A673 (cell line): ENCODE data around the gene VWA8. TPM values are rescaled to one million over a fixed set of nuclear protein-coding genes. Genes with fewer than 3 reads are reported as not detected.

ENCODE experiments used
- BruUV-seq: library from RNA; stranded (reverse); fragments of 400-500 nt; replicated peaks from 2 replicates; lab custom pipeline; 2021; lab: Mats Ljungman, UMichigan
- CTCF ChIA-PET: fragments of 300-600 bp; sonication (Branson Sonifier 250); formaldehyde crosslinking; loops from one replicate; lab custom pipeline; 2022; ENCODE audit warnings: antibody characterized with exemption; lab: Charles Lee
- POLR2A ChIA-PET: fragments of 300-600 bp; sonication (Branson Sonifier 250); formaldehyde crosslinking; loops from one replicate; lab custom pipeline; 2022; ENCODE audit warnings: antibody characterized with exemption; ENCODE audit not compliant: low non-redundant PET; lab: Charles Lee
- DNase-seq: peaks from one replicate; pipeline ENCODE4 v3.0.0-alpha.2; 2015; ENCODE audit warnings: low spot score
- H3K27ac ChIP-seq: fragments of 200-600 bp; sonication (generic); 2 replicates; pipeline ENCODE4 v1.5.1; 2016; ENCODE audit warnings: mixed run types, low read depth, mild to moderate bottlenecking, mixed read lengths, antibody characterized with exemption, low read length; ENCODE audit not compliant: poor library complexity, severe bottlenecking
- H3K27me3 ChIP-seq: fragments of 200-600 bp; sonication (generic); replicated peaks from 2 replicates; pipeline ENCODE4 v1.6.1; 2017; ENCODE audit warnings: mixed run types, low read depth, mild to moderate bottlenecking, mixed read lengths, antibody characterized with exemption, low read length; ENCODE audit not compliant: insufficient read depth, poor library complexity
- H3K36me3 ChIP-seq: fragments of 200-600 bp; sonication (generic); 2 replicates; pipeline ENCODE4 v1.6.1; 2016; ENCODE audit warnings: mixed run types, mild to moderate bottlenecking, mixed read lengths, antibody characterized with exemption, low read length; ENCODE audit not compliant: insufficient read depth, poor library complexity, severe bottlenecking
- H3K4me1 ChIP-seq: fragments of 200-600 bp; sonication (generic); 2 replicates; pipeline ENCODE4 v1.6.1; 2017; ENCODE audit warnings: mixed run types, mild to moderate bottlenecking, mixed read lengths, antibody characterized with exemption, low read length; ENCODE audit not compliant: insufficient read depth, poor library complexity, severe bottlenecking
- H3K4me3 ChIP-seq: fragments of 200-600 bp; sonication (generic); 2 replicates; pipeline ENCODE4 v1.5.1; 2016; ENCODE audit warnings: low read depth, mixed run types, mild to moderate bottlenecking, mixed read lengths, low read length; ENCODE audit not compliant: poor library complexity, severe bottlenecking
- H3K9me3 ChIP-seq: fragments of 200-600 bp; sonication (generic); 2 replicates; pipeline ENCODE4 v1.6.1; 2016; ENCODE audit warnings: mixed run types, low read depth, mild to moderate bottlenecking, mixed read lengths, antibody characterized with exemption, low read length; ENCODE audit not compliant: poor library complexity, severe bottlenecking
- EZH2 ChIP-seq: fragments of 200-600 bp; sonication (generic); IDR thresholded peaks from 2 replicates; pipeline ENCODE4 v1.6.1; 2017; ENCODE audit warnings: borderline replicate concordance, low read depth, mild to moderate bottlenecking, mixed read lengths, antibody characterized with exemption, low read length; ENCODE audit not compliant: poor library complexity, severe bottlenecking
- intact Hi-C: fragments of 100-400 bp; cut with micrococcal nuclease; formaldehyde crosslinking; loops from one replicate; pipeline ENCODE4 v1.10.0; 2022; ENCODE audit not compliant: unreplicated experiment
- total RNA-seq: library from RNA; stranded (reverse); gene quantifications from 2 replicates; pipeline ENCODE4 v1.2.3, GENCODE V29; 2021
- TF ChIP-seq, protein P1 (sequence below): fragments of 300-800, 200-600 bp; sonication (generic); conservative IDR thresholded peaks from 2 replicates; pipeline ENCODE4 v1.5.1; 2017; ENCODE audit warnings: low read depth, mild to moderate bottlenecking, antibody characterized with exemption, low read length, moderate library complexity, mixed read lengths

Gene VWA8
- total RNA-seq, 1 experiment from 2014 or later, result 18.5 TPM

- H3K4me1 ChIP-seq, result no peaks in the 10 kb centered on the region
- H3K9me3 ChIP-seq, result no peaks in the 10 kb centered on the region
- H3K27me3 ChIP-seq, result no peaks in the 10 kb centered on the region
- BruUV-seq, result no TSS peak
- CTCF ChIA-PET, result no interaction called here
- no peak overlapping the region for H3K4me3 ChIP-seq
- no peak overlapping the region for H3K27ac ChIP-seq
- no peaks in the 10 kb centered on the region for H3K36me3 ChIP-seq
- no peak for DNase-seq
- intact Hi-C loops, result loop anchor here (10.0 kb wide), 1 partner anchor 300 kb away; no protein-coding TSS in a partner anchor
- TF ChIP-seq, protein P1, sequence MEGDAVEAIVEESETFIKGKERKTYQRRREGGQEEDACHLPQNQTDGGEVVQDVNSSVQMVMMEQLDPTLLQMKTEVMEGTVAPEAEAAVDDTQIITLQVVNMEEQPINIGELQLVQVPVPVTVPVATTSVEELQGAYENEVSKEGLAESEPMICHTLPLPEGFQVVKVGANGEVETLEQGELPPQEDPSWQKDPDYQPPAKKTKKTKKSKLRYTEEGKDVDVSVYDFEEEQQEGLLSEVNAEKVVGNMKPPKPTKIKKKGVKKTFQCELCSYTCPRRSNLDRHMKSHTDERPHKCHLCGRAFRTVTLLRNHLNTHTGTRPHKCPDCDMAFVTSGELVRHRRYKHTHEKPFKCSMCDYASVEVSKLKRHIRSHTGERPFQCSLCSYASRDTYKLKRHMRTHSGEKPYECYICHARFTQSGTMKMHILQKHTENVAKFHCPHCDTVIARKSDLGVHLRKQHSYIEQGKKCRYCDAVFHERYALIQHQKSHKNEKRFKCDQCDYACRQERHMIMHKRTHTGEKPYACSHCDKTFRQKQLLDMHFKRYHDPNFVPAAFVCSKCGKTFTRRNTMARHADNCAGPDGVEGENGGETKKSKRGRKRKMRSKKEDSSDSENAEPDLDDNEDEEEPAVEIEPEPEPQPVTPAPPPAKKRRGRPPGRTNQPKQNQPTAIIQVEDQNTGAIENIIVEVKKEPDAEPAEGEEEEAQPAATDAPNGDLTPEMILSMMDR, result no peak
- TF ChIP-seq EZH2, result no peak
- POLR2A ChIA-PET, result no interaction called here
Measured at GRCh38 chr13:41654796-41655195, 306.1 kb downstream of the VWA8 start.

DNA sequence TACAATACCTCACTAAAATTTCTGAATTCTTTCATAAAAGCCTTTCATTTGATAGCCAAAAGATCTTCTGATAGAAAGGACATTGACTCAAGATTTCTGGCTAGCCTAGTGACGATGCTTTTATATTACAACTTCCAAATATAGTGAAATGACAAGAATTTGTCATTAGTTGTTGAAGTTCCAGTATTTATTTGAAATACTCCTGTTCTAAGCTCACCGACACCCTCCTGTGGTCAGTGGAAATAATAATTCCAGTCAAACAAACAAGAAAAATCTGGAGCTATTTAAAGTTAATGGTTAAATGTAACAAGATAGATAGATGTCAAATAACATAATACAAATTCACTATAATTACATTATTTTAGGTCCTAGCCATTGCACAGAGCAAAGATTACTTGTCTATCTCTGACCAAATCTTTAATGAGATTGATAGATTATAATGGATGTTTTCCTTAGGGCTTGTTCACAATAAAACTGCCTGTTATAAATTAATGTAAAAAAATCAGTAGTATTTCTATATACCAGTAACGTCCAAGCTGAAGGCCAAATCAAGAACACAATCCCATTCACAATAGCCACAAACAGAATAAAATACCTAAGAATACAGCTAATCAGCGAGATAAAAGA is 308.1 kb downstream of the VWA8 start:
- peak; percentile 52 for DNase-seq
- H3K9me3 ChIP-seq, result no peaks in the 10 kb centered on the region
- CTCF ChIA-PET, result interaction anchor here (0.6 to 1.1 kb wide), 3 partner anchors 8 to 268 kb away, joined by 3 read pairs; no protein-coding TSS in a partner anchor

GRCh38 chr13:41651413-41652058 is 309.4 kb downstream of the VWA8 start:
- H3K4me1 ChIP-seq, result no peaks in the 10 kb centered on the region
- no peak overlapping the region for H3K4me3 ChIP-seq
- no TSS peak for BruUV-seq
- POLR2A ChIA-PET, result no interaction called here
- H3K27ac ChIP-seq, result no peak overlapping the region
- CTCF ChIA-PET, result no interaction called here
- TF ChIP-seq, protein P1, result no peak
- TF ChIP-seq EZH2, result no peak
- no peak for DNase-seq
- intact Hi-C loops, result loop anchor here (10.0 kb wide), 1 partner anchor 297 kb away; no protein-coding TSS in a partner anchor
- no peaks in the 10 kb centered on the region for H3K36me3 ChIP-seq
- H3K9me3 ChIP-seq, result no peaks in the 10 kb centered on the region
- no peaks in the 10 kb centered on the region for H3K27me3 ChIP-seq

More for the DNA sequence above, 308.1 kb downstream of the VWA8 start:
- intact Hi-C loops, result loop anchor here (10.0 kb wide), 1 partner anchor 298 kb away; no protein-coding TSS in a partner anchor
- no TSS peak for BruUV-seq
- no peaks in the 10 kb centered on the region for H3K4me1 ChIP-seq
- TF ChIP-seq, protein P1, result peak; percentile 68
- no peak for TF ChIP-seq EZH2
- H3K27ac ChIP-seq, result no peak overlapping the region
- no peaks in the 10 kb centered on the region for H3K27me3 ChIP-seq
- no peak overlapping the region for H3K4me3 ChIP-seq
- POLR2A ChIA-PET, result no interaction called here
- H3K36me3 ChIP-seq, result no peaks in the 10 kb centered on the region
